Esophagus squamous epithelium (tissue), 5 donors: ENCODE measurements around the gene ADCY7. TPM values are rescaled to one million over a fixed set of nuclear protein-coding genes. Genes with fewer than 3 reads are reported as not detected.
A peak's percentile ranks its signal among the peaks of the same experiment; 100 is the strongest.

Source experiments
- DNase-seq: peaks from one replicate; lab custom pipeline; 2025; lab: John Stamatoyannopoulos, UW
- H3K27ac ChIP-seq, 4 donors: fragments of 200-600 bp; sonication (generic); one replicate each; pipeline ENCODE4 v1.5.1; 2016 to 2019; ENCODE audit warnings: mild to moderate bottlenecking in 1 of 4
- H3K27me3 ChIP-seq, 4 donors: fragments of 200-600 bp; sonication (generic); 1 replicate in 3 of 4; 2 replicates in 1 of 4; pipeline versions ENCODE4 v1.5.1 to v1.6.0; 2017 to 2021; ENCODE audit warnings: antibody characterized with exemption in 1 of 4
- H3K36me3 ChIP-seq, 3 donors: fragments of 200-600 bp; sonication (generic); one replicate each; pipeline ENCODE4 v1.5.1; 2016 to 2019
- H3K4me1 ChIP-seq, 3 donors: fragments of 200-600 bp; sonication (generic); one replicate each; pipeline ENCODE4 v1.5.1; 2017 to 2019
- H3K4me3 ChIP-seq, 4 donors: fragments of 200-600 bp; sonication (generic); 1 replicate in 3 of 4; 2 replicates in 1 of 4; pipeline ENCODE4 v1.5.1; 2016 to 2019; ENCODE audit warnings: mild to moderate bottlenecking in 2 of 4, moderate library complexity in 1 of 4
- H3K9me3 ChIP-seq, 3 donors: fragments of 200-600 bp; sonication (generic); one replicate each; pipeline ENCODE4 v1.5.1; 2016 to 2019
- CTCF ChIP-seq, 6 experiments: fragments of 450-650 bp in 4 of 6; fragments of 200-600 bp in 2 of 6; sonication (generic) in 2 of 6; IDR thresholded peaks; one replicate each; pipeline ENCODE4 v1.5.1; 2016 to 2019; ENCODE audit warnings: antibody characterized with exemption in 6 of 6, mild to moderate bottlenecking in 4 of 6, moderate library complexity in 4 of 6
- POLR2A ChIP-seq, 4 donors: fragments of 450-650 bp; IDR thresholded peaks; one replicate each; pipeline ENCODE4 v1.6.1; 2017; ENCODE audit warnings: antibody characterized with exemption in 4 of 4, mild to moderate bottlenecking in 4 of 4, moderate library complexity in 3 of 4
- WGBS, 2 donors: methylation state at CpG; one replicate each; pipeline ENCODE4 v1.1.5; 2018; 5-methylcytosine and 5-hydroxymethylcytosine counted together
- intact Hi-C: fragments of 100-400 bp; cut with DNase I; formaldehyde crosslinking; loops from one replicate; pipeline ENCODE4 v1.15.0; 2022
- total RNA-seq, 4 donors: library from RNA; depleted of rRNA; stranded (reverse); fragments of >200 nt; gene quantifications; one replicate each; pipeline ENCODE4 v1.1.0, GENCODE V29; 2016
- donor health status: DM: yes; HTN: yes; CAD: no.

Gene ADCY7
- total RNA-seq, 4 donors from 2014 or later: 21.2 to 23.9 (median 23.3) TPM

- WGBS, 2 donors: 88 to 89% methylated on average over 5 of the region's 5 CpGs
- TF ChIP-seq POLR2A (IDR thresholded peaks at IDR 0.05) (no peak), CTCF (IDR thresholded peaks at IDR 0.05) (no peak)
- no peak overlapping the region for H3K27ac ChIP-seq
- peaks cover 0 to 17% (median 5%) of the 10 kb centered on the region in 3 donors for H3K4me1 ChIP-seq
- no peaks in the 10 kb centered on the region for H3K9me3 ChIP-seq
- no peak overlapping the region for H3K4me3 ChIP-seq
- no peak for DNase-seq
- intact Hi-C loops: no loop called here
- H3K36me3 ChIP-seq: peaks cover 4 to 100% (median 37%) of the 10 kb centered on the region in 3 donors
- H3K27me3 ChIP-seq: no peaks in the 10 kb centered on the region
Measured at GRCh38 chr16:50320310-50320709, 54.0 kb downstream of the ADCY7 start.

- intact Hi-C loops: no loop called here
- Histone ChIP-seq H3K27ac (no peak overlapping the region), H3K4me3 (no peak overlapping the region), H3K27me3 (no peaks in the 10 kb centered on the region), H3K9me3 (no peaks in the 10 kb centered on the region), H3K36me3 (peaks cover 3 to 99% (median 28%) of the 10 kb centered on the region in 3 donors), H3K4me1 (peaks cover 0 to 17% (median 5%) of the 10 kb centered on the region in 3 donors)
- DNase-seq: no peak
- TF ChIP-seq CTCF (IDR thresholded peaks at IDR 0.05) (no peak), POLR2A (IDR thresholded peaks at IDR 0.05) (no peak)
- whole genome bisulfite sequencing, 2 donors: 74 to 85% methylated on average over 1 of the region's 1 CpG
Measured at GRCh38 chr16:50322333-50322732, 56.0 kb downstream of the ADCY7 start.

DNA sequence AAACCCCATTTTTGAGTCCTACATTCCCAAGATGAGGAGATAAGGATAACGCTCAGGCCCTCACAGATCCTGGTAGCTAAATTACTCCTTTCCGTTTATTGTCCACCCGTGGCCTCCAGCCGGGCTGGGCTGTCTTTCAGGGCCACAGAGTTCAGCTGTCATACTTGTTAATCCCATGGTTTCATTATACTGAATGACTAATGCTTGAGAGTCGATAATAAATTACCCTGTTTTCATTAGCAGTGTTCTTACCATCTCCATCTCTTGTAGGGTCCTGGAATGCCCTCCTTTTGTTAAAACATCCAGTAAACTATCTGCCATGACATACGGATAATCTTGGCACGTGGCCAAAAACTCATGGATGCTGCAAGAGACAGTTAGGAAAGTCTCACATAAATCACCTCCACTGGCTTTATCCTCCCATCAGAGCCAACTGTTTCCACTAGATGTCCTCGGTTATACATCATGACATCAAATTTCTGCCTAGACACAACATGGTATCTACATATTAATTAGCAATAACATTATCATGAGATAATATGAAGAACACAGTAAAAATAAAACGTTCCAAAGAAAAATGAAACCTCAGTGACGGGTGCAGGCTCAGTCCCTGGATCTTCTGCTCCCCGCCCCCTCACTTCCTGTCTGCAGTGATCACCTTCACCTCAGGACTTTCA lies 57.1 kb downstream of the ADCY7 start:
- Histone ChIP-seq H3K27ac (peak overlapping the region in 3 of 4 donors; percentile 35 to 51 (median 38)), H3K36me3 (peaks cover 3 to 97% (median 28%) of the 10 kb centered on the region in 3 donors), H3K4me3 (no peak overlapping the region), H3K9me3 (no peaks in the 10 kb centered on the region), H3K4me1 (peaks cover 0 to 17% (median 5%) of the 10 kb centered on the region in 3 donors), H3K27me3 (no peaks in the 10 kb centered on the region)
- intact Hi-C loops: no loop called here
- 45 to 55% methylated on average over 11 of the region's 11 CpGs for WGBS, 2 donors
- no peak for TF ChIP-seq POLR2A (IDR thresholded peaks at IDR 0.05)
- TF ChIP-seq CTCF (IDR thresholded peaks at IDR 0.05): peak in 2 of 6 experiments; percentile 8 to 36
- DNase-seq: no peak

- H3K27me3 ChIP-seq: no peaks in the 10 kb centered on the region
- peaks cover 3 to 97% (median 28%) of the 10 kb centered on the region in 3 donors for H3K36me3 ChIP-seq
- H3K4me3 ChIP-seq: no peak overlapping the region
- WGBS, 2 donors: 76 to 89% methylated on average over 6 of the region's 6 CpGs
- intact Hi-C loops: no loop called here
- peaks cover 0 to 17% (median 5%) of the 10 kb centered on the region in 3 donors for H3K4me1 ChIP-seq
- no peak for DNase-seq
- TF ChIP-seq CTCF (IDR thresholded peaks at IDR 0.05): no peak
- TF ChIP-seq POLR2A (IDR thresholded peaks at IDR 0.05): no peak
- H3K9me3 ChIP-seq: no peaks in the 10 kb centered on the region
- peak overlapping the region in 1 of 4 donors; percentile 51 for H3K27ac ChIP-seq
Measured at GRCh38 chr16:50324345-50324744, 58.0 kb downstream of the ADCY7 start.

DNA sequence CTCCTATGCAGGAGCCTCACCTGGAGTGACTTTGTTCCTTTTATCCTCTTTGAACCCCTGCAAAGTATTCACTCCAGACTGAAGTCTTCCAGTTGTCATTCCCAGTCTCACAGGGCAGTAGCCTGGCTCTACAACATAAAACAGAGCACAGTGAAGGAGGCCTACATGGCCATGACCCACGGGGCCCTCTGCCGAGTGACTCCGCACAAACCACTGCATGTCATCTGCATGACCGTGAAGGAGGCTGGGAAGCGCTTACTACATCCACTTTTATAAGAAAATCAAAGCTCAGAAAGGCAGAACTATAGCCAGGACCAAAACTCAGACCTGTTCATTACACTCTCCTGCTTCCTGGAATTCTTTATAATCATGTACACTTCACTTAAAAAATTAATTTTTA lies 59.9 kb downstream of the ADCY7 start:
- H3K27ac ChIP-seq: no peak overlapping the region
- TF ChIP-seq CTCF (IDR thresholded peaks at IDR 0.05): no peak
- no peak for TF ChIP-seq POLR2A (IDR thresholded peaks at IDR 0.05)
- peaks cover 0 to 17% (median 5%) of the 10 kb centered on the region in 3 donors for H3K4me1 ChIP-seq
- no peaks in the 10 kb centered on the region for H3K27me3 ChIP-seq
- intact Hi-C loops: no loop called here
- 87 to 94% methylated on average over 5 of the region's 5 CpGs for WGBS, 2 donors
- no peak overlapping the region for H3K4me3 ChIP-seq
- H3K9me3 ChIP-seq: no peaks in the 10 kb centered on the region
- no peak for DNase-seq
- H3K36me3 ChIP-seq: peaks cover 3 to 94% (median 17%) of the 10 kb centered on the region in 3 donors
